ENCODE measurements around the gene MDGA2.
"Not testable (repeated sequence)": the region's sequence is repeated elsewhere in the genome, so short reads cannot be mapped to it uniquely, and the experiment has no call there.

MDGA2 gene

DNA sequence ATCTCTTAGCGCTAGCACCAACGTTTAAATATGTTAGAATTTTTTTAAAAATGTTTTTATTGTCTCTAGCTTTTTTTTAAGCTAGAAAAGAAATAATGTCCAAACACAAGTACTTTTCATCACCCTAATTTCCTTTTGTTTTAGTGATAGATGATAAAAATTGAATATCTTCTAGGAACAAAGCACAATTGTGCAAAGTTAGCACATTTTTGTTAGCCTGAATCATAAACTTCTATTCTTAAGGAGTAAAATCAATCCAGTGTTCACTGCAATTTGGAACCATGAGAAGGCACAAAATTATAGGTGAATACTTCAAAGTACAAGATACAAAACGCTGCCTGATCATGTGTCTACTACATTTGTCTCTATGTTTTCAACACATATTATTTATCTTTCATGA lies 615.4 kb downstream of the MDGA2 start:
- DNase-seq = no peak

DNA sequence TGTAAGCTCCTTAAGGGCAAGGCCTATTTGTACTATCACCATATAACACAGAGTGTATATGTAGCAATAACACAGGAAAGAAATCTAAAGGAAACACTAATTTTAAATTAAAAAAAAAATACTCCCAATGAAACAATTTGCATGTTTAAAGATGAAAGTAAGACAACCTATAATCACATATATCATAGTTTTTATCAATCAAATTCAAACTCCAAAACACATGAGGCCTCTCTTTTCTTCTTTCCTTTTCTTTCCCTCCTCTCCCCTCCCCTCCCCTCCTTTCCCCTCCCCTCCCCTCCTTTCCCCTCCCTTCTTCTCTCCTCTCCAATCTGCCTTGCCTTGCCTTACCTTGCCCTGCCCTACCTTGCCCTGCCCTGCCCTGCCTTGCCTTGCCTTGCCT lies 618.0 kb downstream of the MDGA2 start:
- no peak for DNase-seq

DNA sequence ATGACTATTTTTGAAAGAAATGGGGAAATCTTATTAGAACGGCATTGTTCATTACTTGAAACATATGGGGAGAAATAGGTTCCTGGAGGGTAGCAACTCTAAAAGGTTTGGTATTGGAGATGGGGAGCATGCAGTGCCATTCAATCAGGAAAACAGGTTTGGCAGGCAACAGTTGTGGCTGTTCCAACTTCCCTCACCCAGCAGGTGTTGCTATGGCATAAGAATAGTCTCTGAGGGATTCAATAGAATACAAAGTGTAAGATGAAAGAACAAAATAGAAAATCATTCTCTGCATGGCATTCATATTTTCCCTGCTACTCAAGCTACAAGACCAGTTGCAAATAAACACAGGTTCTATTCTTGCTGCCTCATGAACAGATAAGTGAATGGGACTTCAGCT lies 630.6 kb downstream of the MDGA2 start:
- peak; percentile 10 for DNase-seq

DNA sequence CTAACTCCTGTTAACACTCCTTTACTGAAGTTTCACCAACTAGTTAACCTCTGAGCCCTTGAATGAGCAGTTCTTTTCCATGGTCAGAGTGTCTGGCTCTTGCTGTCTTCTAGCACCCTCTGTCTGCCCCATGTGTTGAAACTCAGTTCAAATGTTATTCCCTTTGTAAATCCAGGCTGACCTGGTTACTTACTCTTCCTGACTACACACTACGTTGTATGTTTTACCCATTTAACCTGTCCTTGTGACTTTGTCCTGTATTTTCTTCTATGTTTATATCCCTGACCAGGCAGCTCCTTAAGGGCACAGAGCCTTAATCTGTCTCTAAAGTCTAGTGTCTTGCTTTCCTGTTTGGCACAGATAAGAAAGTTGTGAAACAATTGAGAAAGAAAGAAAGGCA lies 634.9 kb downstream of the MDGA2 start:
- DNase-seq = peak; percentile 6

GRCh38 chr14:47039336-47039735 lies 636.1 kb downstream of the MDGA2 start:
- no peak for DNase-seq

- no peak for DNase-seq
Observed at GRCh38 chr14:47022721-47023120, 652.7 kb downstream of the MDGA2 start.

DNA sequence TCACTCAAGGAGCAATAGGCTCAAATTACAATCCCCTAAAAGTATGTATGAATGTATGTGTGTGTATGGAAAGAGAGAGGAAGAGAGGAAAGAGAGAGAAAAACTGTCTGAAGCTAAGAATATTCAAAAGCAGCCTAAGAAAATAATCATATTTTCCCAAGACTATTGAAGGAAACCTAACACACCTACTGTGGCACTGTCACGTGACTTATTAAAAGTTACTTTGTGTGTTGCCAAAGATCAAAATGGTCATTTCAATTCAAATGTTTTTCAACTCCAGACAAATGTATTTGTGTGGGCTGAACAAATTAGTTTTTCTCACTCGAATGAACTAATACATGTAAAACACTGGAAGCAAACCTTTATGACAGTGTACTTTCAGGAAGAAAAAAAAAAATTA lies 654.9 kb downstream of the MDGA2 start:
- DNase-seq = no peak

DNA sequence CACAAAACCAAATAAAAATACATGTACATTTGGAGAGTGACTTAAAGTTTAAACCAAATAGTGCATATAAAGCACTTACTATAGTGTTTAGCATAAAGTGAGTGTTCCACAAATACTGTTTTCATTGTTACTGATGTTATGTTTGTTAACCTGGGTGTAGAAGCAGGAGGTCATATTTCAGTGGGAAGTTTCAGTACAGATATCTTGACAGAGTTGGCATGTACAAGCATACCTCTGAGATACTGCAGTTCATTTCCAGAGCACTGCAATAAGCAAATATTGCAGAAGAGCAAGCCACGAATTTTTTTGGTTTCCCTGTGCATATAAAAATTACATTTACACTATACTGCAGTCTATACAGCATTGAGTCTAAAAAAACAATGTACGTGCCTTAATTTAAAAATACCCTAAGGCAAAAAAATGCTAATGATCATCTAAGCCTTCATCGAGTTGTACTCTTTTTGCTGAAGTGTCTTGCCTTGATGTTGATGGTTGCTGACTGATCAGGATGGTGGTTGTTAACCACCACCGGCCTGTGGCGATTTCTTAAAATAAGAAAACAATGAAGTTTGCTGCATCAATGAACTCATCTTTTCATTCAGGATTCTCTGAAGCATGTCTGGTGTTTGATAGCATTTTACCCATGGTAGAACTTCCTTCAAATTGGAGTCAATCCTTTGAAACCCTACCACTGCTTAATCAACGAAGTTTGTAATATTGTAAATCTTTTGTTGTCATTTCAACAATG lies 662.7 kb downstream of the MDGA2 start:
- no peak for DNase-seq

DNA sequence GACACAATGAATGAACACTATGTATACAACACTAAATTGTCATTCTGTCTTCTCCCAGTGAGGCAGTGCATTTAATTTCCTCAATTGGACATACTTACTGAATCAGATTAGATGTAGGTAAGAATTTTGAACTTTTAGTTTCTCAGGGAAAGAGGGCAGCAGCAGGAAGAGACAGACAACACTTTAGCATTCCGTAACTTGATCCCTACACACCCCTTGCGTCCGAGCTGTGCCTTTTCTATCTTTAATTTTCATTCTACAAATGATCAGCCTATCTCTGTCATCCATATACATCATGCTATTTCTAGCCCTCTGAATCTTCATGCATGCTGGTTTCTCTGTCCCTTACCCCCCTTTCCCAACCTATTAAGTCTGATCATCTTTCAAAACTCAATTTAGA lies 665.8 kb downstream of the MDGA2 start:
- no peak for DNase-seq

DNA sequence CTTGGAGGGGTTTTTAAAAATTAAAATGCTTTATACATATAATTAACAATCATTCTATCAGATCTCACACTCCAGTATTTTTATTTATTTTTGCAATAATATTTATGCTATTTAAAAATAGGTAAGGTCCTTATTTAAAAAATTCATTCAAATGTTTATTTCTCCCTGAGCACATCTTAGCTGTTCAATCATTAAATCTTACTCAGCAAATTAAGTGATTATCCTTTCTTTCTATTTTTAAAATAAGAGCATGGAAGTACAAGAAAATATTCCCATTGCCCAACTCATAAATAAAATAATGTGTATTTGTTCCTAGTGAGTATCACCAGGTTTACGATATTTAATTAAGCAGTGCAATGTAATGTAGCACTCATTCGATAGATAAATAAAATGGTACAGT lies 666.7 kb downstream of the MDGA2 start:
- DNase-seq = no peak

- no peak for DNase-seq
Observed at GRCh38 chr14:46999661-47000060, 675.7 kb downstream of the MDGA2 start.

- DNase-seq = no peak
Observed at GRCh38 chr14:46989566-46989965, 685.8 kb downstream of the MDGA2 start.

- no peak for DNase-seq
Observed at GRCh38 chr14:46988312-46988711, 687.1 kb downstream of the MDGA2 start.

DNA sequence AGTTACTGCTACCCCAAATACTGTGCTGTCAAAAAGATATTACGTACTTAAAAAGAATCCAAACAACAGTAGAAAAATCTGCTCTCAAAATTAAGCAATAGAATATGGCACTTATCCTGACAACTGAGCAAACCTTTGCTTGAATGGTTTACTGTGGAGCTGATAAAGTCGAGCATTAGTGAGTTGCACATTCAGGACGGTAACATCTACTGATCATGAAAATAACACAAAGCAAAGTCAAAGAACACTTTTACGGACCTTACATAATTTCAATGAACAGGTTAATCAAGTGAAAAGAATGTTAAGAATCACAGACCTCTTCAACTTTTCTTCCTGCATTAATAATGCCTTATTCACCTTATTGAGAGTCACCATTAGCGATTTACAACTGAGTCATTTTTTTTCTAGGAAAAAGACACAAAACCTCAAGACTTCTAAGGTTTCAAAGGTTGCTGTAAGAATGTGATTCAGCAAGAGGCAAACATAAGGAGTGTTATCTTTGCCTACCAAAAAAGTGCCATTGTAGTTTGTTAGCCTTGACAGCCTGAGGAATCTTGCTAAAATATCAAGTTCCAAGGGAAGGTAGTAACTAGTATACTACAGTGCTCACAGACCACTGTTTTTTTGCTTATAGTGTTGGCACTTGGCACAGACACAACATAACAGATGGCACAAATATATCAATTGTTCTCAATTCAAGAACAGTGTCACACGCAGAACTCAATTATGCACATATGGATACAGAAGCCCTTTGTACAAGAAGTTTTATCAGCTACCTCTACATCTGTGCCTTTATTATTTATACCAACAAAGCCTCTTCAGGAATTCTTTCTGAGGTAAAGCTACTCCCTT lies 689.6 kb downstream of the MDGA2 start:
- DNase-seq = no peak

GRCh38 chr14:46973295-46973694 lies 702.1 kb downstream of the MDGA2 start:
- no peak for DNase-seq

DNA sequence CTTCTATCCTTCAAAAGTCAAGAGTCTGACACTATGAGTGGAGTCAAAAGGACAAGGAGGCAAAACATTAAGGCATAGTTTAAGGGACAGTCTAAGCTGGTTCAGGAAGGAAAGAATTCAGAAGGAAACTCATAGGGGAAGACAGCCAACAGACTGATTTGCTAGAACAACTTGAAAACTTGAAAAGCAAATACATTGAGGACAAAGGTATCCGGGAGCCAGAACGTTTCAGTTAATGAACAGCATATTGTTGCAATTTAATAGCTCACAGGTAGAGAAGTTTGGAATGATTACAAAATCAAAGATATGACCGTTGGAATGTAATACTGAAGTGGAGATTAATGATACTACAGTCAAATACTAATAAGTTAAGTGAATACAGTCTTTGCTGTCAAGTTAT lies 711.0 kb downstream of the MDGA2 start:
- no peak for DNase-seq

GRCh38 chr14:46951103-46951502 lies 724.3 kb downstream of the MDGA2 start:
- DNase-seq = no peak

GRCh38 chr14:46940611-46941010 lies 734.8 kb downstream of the MDGA2 start:
- DNase-seq = peak; percentile 83

DNA sequence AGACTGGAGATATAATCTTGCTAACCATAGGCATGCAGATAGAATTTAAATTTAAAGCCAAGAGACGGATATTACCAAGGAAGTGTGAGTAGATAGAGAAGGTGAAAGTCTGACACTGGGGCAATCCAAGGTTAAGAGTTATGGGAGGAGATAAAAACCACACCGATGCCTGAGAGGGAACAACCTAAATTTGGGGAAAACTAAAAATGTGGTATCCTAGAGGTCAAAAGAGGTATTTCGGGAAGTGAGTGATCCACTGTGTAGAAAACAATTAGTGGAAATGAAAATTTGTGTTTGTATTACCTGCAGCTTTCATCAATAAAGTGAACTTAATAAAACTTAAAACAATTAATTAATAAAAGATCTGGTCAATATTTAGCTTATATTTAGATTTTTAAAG lies 754.9 kb downstream of the MDGA2 start:
- DNase-seq = no peak

DNA sequence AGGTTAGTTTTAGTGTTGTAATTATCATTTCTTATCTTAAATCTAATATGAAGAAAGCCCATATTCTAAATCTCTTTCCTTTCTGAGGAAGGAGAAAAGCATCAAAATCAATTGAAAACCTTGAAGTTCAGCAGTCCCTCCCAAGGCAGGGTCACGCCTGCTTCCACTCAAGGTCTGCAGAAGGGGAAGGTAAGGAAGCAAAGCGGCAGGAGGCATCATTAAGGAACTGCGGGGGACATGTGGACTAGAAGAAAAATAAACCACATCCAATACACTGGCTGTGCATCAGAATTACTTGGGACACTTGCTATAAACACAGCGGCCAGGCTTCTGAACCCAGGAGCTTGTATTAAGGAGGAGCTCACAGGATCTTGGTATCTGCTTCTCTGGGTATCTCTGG lies 759.9 kb downstream of the MDGA2 start:
- DNase-seq = not testable (repeated sequence)

- DNase-seq = no peak
Observed at GRCh38 chr14:46902837-46903236, 772.6 kb downstream of the MDGA2 start.

- no peak for DNase-seq
Observed at GRCh38 chr14:46894476-46894875, 780.9 kb downstream of the MDGA2 start.

DNA sequence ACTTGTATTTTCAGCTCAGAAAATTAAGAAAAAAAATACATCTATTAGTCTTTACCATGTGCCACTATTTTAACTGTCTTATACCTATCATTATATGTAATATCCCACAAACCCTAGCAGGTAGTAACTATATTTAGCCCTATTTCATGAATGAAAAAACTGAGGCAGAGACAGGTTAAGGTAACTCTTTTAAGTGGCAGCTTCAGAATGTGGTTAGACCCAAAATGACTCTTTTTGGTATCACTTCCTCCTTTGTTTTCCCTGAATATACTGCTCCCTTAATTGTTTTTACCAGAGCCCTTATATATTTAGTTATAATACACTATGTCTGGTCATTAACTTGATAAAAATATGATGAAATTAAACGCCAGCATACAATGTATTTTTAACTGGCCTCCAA lies 788.3 kb downstream of the MDGA2 start:
- DNase-seq = no peak

DNA sequence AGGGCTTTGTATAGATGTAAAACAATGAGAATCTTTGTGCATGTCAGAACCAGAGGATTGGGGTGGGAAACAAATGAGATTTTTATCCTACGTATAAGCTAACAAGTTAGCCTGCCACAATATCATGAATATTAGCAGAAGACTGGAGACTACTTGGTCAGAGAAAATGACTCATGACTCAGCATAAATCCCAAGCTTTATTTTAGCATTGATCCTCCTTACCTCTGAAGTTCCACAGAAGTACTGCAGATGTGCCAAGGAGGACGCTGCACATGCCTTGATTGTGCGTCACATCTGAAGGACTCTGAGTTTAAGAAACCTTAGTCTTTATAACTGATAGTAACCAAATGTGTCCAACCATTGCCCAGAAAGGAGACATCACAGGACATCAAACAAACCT lies 789.8 kb downstream of the MDGA2 start:
- DNase-seq = no peak

- DNase-seq = no peak
Observed at GRCh38 chr14:46861753-46862152, 813.7 kb downstream of the MDGA2 start.

Data from DMS79 treated with DMSO at 0.1 percent for 48 hours (cell line).